ENCODE data around the gene FGF5.

The FGF5 gene

GRCh38 chr4:80295826-80296225, 29.4 kb downstream of the FGF5 start:
- TF ChIP-seq CTCF (IDR thresholded peaks at IDR 0.05; ENCODE audit: borderline replicate concordance, control extremely low read depth, extremely low read depth, insufficient read depth, missing control alignments): no peak
- in situ Hi-C loops (cut with MboI; ENCODE audit: low sequenced_read_pairs, unreplicated experiment): no loop called here
- no peak for DNase-seq (ENCODE audit: low spot score)

GRCh38 chr4:80301884-80302283, 35.4 kb downstream of the FGF5 start:
- DNase-seq (ENCODE audit: low spot score): no peak
- in situ Hi-C loops (cut with MboI; ENCODE audit: low sequenced_read_pairs, unreplicated experiment): no loop called here
- TF ChIP-seq CTCF (IDR thresholded peaks at IDR 0.05; ENCODE audit: borderline replicate concordance, control extremely low read depth, extremely low read depth, insufficient read depth, missing control alignments): no peak

DNA sequence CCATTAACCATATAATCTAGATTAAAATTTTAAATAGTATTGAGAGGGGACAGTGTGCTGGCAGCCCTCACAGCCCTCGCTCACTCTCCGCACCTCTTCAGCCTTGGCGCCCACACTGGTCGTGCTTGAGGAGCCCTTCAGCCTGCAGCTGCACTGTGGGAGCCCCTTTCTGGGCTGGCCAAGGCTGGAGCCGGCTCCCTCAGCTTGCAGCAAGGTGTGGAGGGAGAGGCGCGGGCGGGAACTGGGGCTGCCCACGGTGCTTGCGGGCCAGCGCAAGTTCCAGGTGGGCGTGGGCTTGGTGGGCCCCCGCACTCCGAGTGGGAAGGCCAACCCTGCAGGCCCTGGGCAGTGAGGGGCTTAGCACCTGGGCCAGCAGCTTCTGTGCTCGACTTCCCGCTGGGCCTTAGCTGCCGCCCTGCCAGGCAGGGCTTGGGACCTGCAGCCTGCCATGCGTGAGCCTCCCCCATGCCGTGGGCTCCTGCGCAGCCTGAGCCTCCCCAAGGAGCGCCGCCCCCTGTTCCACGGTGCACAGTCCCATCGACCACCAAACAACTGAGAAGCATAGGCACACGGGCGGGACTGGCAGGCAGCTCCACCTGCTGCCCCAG, 36.3 kb downstream of the FGF5 start:
- TF ChIP-seq CTCF (IDR thresholded peaks at IDR 0.05; ENCODE audit: borderline replicate concordance, control extremely low read depth, extremely low read depth, insufficient read depth, missing control alignments): no peak
- in situ Hi-C loops (cut with MboI; ENCODE audit: low sequenced_read_pairs, unreplicated experiment): no loop called here
- no peak for DNase-seq (ENCODE audit: low spot score)

DNA sequence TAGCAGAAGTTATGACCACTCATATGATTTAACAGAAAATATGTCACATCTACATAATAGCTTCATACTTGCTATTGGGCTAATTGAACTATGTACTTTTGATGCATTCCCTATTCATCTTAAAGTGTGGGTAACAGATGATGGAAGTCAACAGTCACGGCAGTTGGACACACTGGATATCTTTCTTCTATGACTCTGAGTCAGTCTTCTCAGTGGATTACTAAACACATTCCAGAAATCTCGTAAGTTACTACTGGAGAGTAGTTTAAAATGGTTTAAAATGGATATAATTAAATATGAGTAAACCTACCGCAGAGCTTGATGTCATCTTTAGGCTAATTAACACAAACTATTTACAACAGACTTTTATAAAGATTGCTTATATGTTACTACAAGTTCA, 39.0 kb downstream of the FGF5 start:
- no peak for TF ChIP-seq CTCF (IDR thresholded peaks at IDR 0.05; ENCODE audit: borderline replicate concordance, control extremely low read depth, extremely low read depth, insufficient read depth, missing control alignments)
- no peak for DNase-seq (ENCODE audit: low spot score)
- in situ Hi-C loops (cut with MboI; ENCODE audit: low sequenced_read_pairs, unreplicated experiment): no loop called here

DNA sequence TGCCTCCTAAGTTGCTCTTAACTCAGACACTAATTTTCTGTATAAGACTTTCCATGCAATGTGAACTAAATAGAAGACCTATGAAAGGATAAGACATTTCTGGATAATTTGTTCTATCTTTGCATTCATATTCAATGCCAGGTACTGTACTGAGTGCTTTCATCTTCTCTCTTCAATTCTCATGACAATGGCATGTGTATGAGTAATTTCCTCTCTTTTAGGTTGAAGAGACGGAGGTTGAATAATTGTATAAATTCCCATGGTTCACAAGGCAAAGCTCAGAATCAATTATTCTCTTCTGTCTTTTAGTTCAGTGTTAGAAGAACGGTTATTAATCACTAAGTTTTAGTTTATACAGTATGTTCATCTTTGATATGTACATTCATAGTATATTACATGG, 39.8 kb downstream of the FGF5 start:
- TF ChIP-seq CTCF (IDR thresholded peaks at IDR 0.05; ENCODE audit: borderline replicate concordance, control extremely low read depth, extremely low read depth, insufficient read depth, missing control alignments): no peak
- DNase-seq (ENCODE audit: low spot score): no peak
- in situ Hi-C loops (cut with MboI; ENCODE audit: low sequenced_read_pairs, unreplicated experiment): no loop called here

- DNase-seq (ENCODE audit: low spot score): no peak
- TF ChIP-seq CTCF (IDR thresholded peaks at IDR 0.05; ENCODE audit: borderline replicate concordance, control extremely low read depth, extremely low read depth, insufficient read depth, missing control alignments): no peak
- in situ Hi-C loops (cut with MboI; ENCODE audit: low sequenced_read_pairs, unreplicated experiment): no loop called here
Measured at GRCh38 chr4:80307183-80307735, 40.8 kb downstream of the FGF5 start.

All from GM13976 (cell line).